HEK293 (cell line): Measurements from ENCODE around the gene MED13L.
A peak's percentile ranks its signal among the peaks of the same experiment; 100 is the strongest.

Experiments used
- CTCF ChIA-PET: fragments of 350-600 bp; formaldehyde crosslinking; extraction: SDS; loops from one replicate; lab custom pipeline; 2021; ENCODE audit warnings: antibody characterized with exemption; lab: Yijun Ruan, JAX
- POLR2A ChIA-PET: fragments of 300-600 bp; formaldehyde crosslinking; extraction: SDS; loops from one replicate; lab custom pipeline; 2020; ENCODE audit warnings: antibody characterized with exemption, inconsistent platforms; lab: Yijun Ruan, JAX
- H3K27ac ChIP-seq: fragments of 200-500 bp; sonication (Bioruptor generic); 2 replicates; pipeline ENCODE4 v1.5.1; 2014; ENCODE audit warnings: low read depth, low read length, control low read depth, inconsistent platforms; ENCODE audit errors: extremely low read depth
- H3K36me3 ChIP-seq, 2 experiments: fragments of 200-500 bp in 1 of 2; sonication (Bioruptor generic) in 1 of 2; 1 replicate in 1 of 2; 2 replicates in 1 of 2; pipeline ENCODE4 v1.5.1; 2014 to 2017; ENCODE audit warnings: inconsistent platforms in 2 of 2, low read length in 2 of 2; ENCODE audit not compliant: control insufficient read depth in 2 of 2, insufficient read depth in 1 of 2
- H3K4me1 ChIP-seq: fragments of 200-500 bp; sonication (Bioruptor generic); 2 replicates; pipeline ENCODE4 v1.5.1; 2014; ENCODE audit warnings: mild to moderate bottlenecking, low read length, inconsistent platforms; ENCODE audit not compliant: control insufficient read depth, insufficient read depth
- H3K4me3 ChIP-seq: 2 replicates; pipeline ENCODE4 v1.5.1; 2011; ENCODE audit warnings: low read depth, mild to moderate bottlenecking, control low read depth, low read length, moderate library complexity
- H3K9me3 ChIP-seq: fragments of 200-500 bp; sonication (Bioruptor generic); 2 replicates; pipeline ENCODE4 v1.5.1; 2014; ENCODE audit warnings: low read depth, low read length, inconsistent platforms; ENCODE audit not compliant: control insufficient read depth, insufficient read depth
- BCL11B ChIP-seq: fragments of 450-650 bp; formaldehyde crosslinking; IDR thresholded peaks from 2 replicates; pipeline ENCODE4 v1.5.1; 2016; ENCODE audit warnings: low read depth, missing biosample characterization, missing genetic modification characterization
- FEZF1 ChIP-seq: fragments of 450-650 bp; formaldehyde crosslinking; IDR thresholded peaks from 2 replicates; pipeline ENCODE4 v1.5.1; 2016; ENCODE audit warnings: missing biosample characterization, missing genetic modification characterization
- GLIS2 ChIP-seq: fragments of 450-650 bp; formaldehyde crosslinking; IDR thresholded peaks from 2 replicates; pipeline ENCODE4 v1.5.1; 2016; ENCODE audit warnings: missing biosample characterization, missing genetic modification characterization
- HIC1 ChIP-seq: fragments of 450-650 bp; formaldehyde crosslinking; IDR thresholded peaks from 2 replicates; pipeline ENCODE4 v1.5.1; 2016; ENCODE audit warnings: missing biosample characterization, missing genetic modification characterization
- MYNN ChIP-seq: fragments of 450-650 bp; formaldehyde crosslinking; IDR thresholded peaks from 2 replicates; pipeline ENCODE4 v1.5.1; 2016; ENCODE audit warnings: missing biosample characterization, missing genetic modification characterization, borderline replicate concordance
- OSR2 ChIP-seq: fragments of 450-650 bp; formaldehyde crosslinking; IDR thresholded peaks from 2 replicates; pipeline ENCODE4 v1.5.1; 2016; ENCODE audit warnings: missing biosample characterization, missing genetic modification characterization
- PRDM6 ChIP-seq: fragments of 450-650 bp; formaldehyde crosslinking; IDR thresholded peaks from 2 replicates; pipeline ENCODE4 v1.5.1; 2017; ENCODE audit warnings: missing biosample characterization, missing genetic modification characterization
- SETDB1 ChIP-seq: IDR thresholded peaks from one replicate; pipeline ENCODE4 v1.6.1; 2017; ENCODE audit warnings: mild to moderate bottlenecking, low read length, moderate library complexity, mixed read lengths; ENCODE audit not compliant: insufficient read length
- SP7 ChIP-seq: fragments of 450-650 bp; formaldehyde crosslinking; IDR thresholded peaks from 2 replicates; pipeline ENCODE4 v1.5.1; 2016; ENCODE audit warnings: missing biosample characterization, missing genetic modification characterization
- WT1 ChIP-seq: fragments of 450-650 bp; formaldehyde crosslinking; IDR thresholded peaks from 2 replicates; pipeline ENCODE4 v1.5.1; 2016; ENCODE audit warnings: missing biosample characterization, missing genetic modification characterization
- ZBTB44 ChIP-seq: fragments of 450-650 bp; IDR thresholded peaks from 2 replicates; pipeline ENCODE4 v1.5.1; 2018; ENCODE audit warnings: missing biosample characterization, mild to moderate bottlenecking, missing genetic modification characterization
- ZNF121 ChIP-seq: fragments of 450-650 bp; formaldehyde crosslinking; IDR thresholded peaks from 2 replicates; pipeline ENCODE4 v1.5.1; 2016; ENCODE audit warnings: missing biosample characterization, missing genetic modification characterization
- ZNF184 ChIP-seq: fragments of 450-650 bp; IDR thresholded peaks from 2 replicates; pipeline ENCODE4 v1.5.1; 2018; ENCODE audit warnings: missing biosample characterization, mild to moderate bottlenecking, missing genetic modification characterization
- ZNF239 ChIP-seq: fragments of 450-650 bp; formaldehyde crosslinking; IDR thresholded peaks from 2 replicates; pipeline ENCODE4 v1.5.1; 2016; ENCODE audit warnings: missing biosample characterization, missing genetic modification characterization
- ZNF266 ChIP-seq: fragments of 450-650 bp; formaldehyde crosslinking; IDR thresholded peaks from 2 replicates; pipeline ENCODE4 v1.5.1; 2016; ENCODE audit warnings: missing biosample characterization, missing genetic modification characterization, low read depth
- ZNF433 ChIP-seq: fragments of 450-650 bp; formaldehyde crosslinking; IDR thresholded peaks from 2 replicates; pipeline ENCODE4 v1.5.1; 2016; ENCODE audit warnings: missing biosample characterization, missing genetic modification characterization, low read depth
- ZNF48 ChIP-seq: fragments of 450-650 bp; formaldehyde crosslinking; IDR thresholded peaks from 2 replicates; pipeline ENCODE4 v1.5.1; 2016; ENCODE audit warnings: missing biosample characterization, missing genetic modification characterization
- ZNF549 ChIP-seq: fragments of 450-650 bp; IDR thresholded peaks from 2 replicates; pipeline ENCODE4 v1.5.1; 2018; ENCODE audit warnings: missing biosample characterization, missing genetic modification characterization, mild to moderate bottlenecking, inconsistent platforms, moderate library complexity
- ZNF621 ChIP-seq: fragments of 450-650 bp; formaldehyde crosslinking; IDR thresholded peaks from 2 replicates; pipeline ENCODE4 v1.5.1; 2017; ENCODE audit warnings: missing biosample characterization, missing genetic modification characterization
- ZNF624 ChIP-seq: fragments of 450-650 bp; formaldehyde crosslinking; IDR thresholded peaks from 2 replicates; pipeline ENCODE4 v1.5.1; 2017; ENCODE audit warnings: missing biosample characterization, missing genetic modification characterization
- ZNF677 ChIP-seq: fragments of 450-650 bp; IDR thresholded peaks from 2 replicates; pipeline ENCODE4 v1.5.0; 2018; ENCODE audit warnings: missing biosample characterization, mild to moderate bottlenecking, missing genetic modification characterization, moderate library complexity
- ZNF747 ChIP-seq: fragments of 450-650 bp; formaldehyde crosslinking; IDR thresholded peaks from 2 replicates; pipeline ENCODE4 v1.5.1; 2016; ENCODE audit warnings: missing biosample characterization, missing genetic modification characterization
- ZSCAN16 ChIP-seq: fragments of 450-650 bp; formaldehyde crosslinking; IDR thresholded peaks from 2 replicates; pipeline ENCODE4 v1.5.1; 2016; ENCODE audit warnings: missing biosample characterization, missing genetic modification characterization
- TF ChIP-seq, protein P1 (sequence below): fragments of 450-650 bp; formaldehyde crosslinking; IDR thresholded peaks from 2 replicates; pipeline ENCODE4 v1.5.1; 2016; ENCODE audit warnings: missing biosample characterization, missing genetic modification characterization
- TF ChIP-seq, protein P2 (sequence below): fragments of 450-650 bp; formaldehyde crosslinking; IDR thresholded peaks from 2 replicates; pipeline ENCODE4 v1.5.0; 2017; ENCODE audit warnings: missing biosample characterization, missing genetic modification characterization, borderline replicate concordance
- TF ChIP-seq, protein P3 (sequence below): fragments of 450-650 bp; formaldehyde crosslinking; IDR thresholded peaks from 2 replicates; pipeline ENCODE4 v1.5.1; 2016; ENCODE audit warnings: missing biosample characterization, missing genetic modification characterization

MED13L gene

DNA sequence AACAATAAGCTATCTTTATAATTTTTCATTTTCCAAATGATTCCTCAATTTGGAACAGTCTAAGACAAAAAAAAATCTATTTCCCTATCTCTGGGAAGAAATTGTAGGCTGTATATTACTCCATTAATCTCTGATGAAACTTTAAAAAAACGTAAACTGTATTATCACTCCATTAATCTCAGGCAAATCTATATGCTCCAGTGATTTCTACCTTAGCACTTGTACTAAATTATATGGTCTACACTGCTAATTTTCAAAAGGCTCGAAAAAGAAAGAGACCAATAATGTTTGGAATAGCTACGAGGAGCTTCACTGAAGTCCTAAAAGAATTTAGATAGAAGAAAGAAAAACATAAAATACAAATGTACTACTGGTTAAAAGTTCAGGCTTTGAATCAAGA, 19.7 kb downstream of the MED13L start:
- no peaks in the 10 kb centered on the region for H3K36me3 ChIP-seq
- TF ChIP-seq, protein P1, sequence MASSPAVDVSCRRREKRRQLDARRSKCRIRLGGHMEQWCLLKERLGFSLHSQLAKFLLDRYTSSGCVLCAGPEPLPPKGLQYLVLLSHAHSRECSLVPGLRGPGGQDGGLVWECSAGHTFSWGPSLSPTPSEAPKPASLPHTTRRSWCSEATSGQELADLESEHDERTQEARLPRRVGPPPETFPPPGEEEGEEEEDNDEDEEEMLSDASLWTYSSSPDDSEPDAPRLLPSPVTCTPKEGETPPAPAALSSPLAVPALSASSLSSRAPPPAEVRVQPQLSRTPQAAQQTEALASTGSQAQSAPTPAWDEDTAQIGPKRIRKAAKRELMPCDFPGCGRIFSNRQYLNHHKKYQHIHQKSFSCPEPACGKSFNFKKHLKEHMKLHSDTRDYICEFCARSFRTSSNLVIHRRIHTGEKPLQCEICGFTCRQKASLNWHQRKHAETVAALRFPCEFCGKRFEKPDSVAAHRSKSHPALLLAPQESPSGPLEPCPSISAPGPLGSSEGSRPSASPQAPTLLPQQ (tag by site-specific recombination), result no peak
- TF ChIP-seq SETDB1 (no peak), ZNF184 (no peak), MYNN (no peak), OSR2 (tag by site-specific recombination) (0 out of 2 replicates have a peak, but pooled peaks have one; percentile 6), ZNF48 (tag by site-specific recombination) (no peak), PRDM6 (tag by site-specific recombination) (peak; percentile 71), SP7 (tag by site-specific recombination) (peak; percentile 67)
- TF ChIP-seq, protein P2, sequence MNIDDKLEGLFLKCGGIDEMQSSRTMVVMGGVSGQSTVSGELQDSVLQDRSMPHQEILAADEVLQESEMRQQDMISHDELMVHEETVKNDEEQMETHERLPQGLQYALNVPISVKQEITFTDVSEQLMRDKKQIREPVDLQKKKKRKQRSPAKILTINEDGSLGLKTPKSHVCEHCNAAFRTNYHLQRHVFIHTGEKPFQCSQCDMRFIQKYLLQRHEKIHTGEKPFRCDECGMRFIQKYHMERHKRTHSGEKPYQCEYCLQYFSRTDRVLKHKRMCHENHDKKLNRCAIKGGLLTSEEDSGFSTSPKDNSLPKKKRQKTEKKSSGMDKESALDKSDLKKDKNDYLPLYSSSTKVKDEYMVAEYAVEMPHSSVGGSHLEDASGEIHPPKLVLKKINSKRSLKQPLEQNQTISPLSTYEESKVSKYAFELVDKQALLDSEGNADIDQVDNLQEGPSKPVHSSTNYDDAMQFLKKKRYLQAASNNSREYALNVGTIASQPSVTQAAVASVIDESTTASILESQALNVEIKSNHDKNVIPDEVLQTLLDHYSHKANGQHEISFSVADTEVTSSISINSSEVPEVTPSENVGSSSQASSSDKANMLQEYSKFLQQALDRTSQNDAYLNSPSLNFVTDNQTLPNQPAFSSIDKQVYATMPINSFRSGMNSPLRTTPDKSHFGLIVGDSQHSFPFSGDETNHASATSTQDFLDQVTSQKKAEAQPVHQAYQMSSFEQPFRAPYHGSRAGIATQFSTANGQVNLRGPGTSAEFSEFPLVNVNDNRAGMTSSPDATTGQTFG (tag by site-specific recombination), result no peak
- TF ChIP-seq, all 188 proteins: peak for 3
- Histone ChIP-seq H3K9me3 (no peaks in the 10 kb centered on the region), H3K4me3 (no peak overlapping the region), H3K27ac (no peak overlapping the region), H3K4me1 (peaks cover 21% of the 10 kb centered on the region)
- POLR2A ChIA-PET, result no interaction called here
- CTCF ChIA-PET, result interaction anchor here (0.6 to 1.8 kb wide), 5 partner anchors 8 to 275 kb away, joined by 3 to 9 read pairs (median 4); no protein-coding TSS in a partner anchor

GRCh38 chr12:116257215-116257614, 20.3 kb downstream of the MED13L start:
- peaks cover 19% of the 10 kb centered on the region for H3K4me1 ChIP-seq
- no peaks in the 10 kb centered on the region for H3K36me3 ChIP-seq
- no peaks in the 10 kb centered on the region for H3K9me3 ChIP-seq
- no peak overlapping the region for H3K4me3 ChIP-seq
- H3K27ac ChIP-seq, result 0 out of 2 replicates have a peak overlapping the region, but pooled peaks have one; percentile 2
- POLR2A ChIA-PET, result no interaction called here
- CTCF ChIA-PET, result interaction anchor here (0.5 to 1.8 kb wide), 4 partner anchors 9 to 274 kb away, joined by 4 to 9 read pairs (median 6); no protein-coding TSS in a partner anchor
- TF ChIP-seq ZNF266 (no peak), ZNF433 (tag by site-specific recombination) (no peak), FEZF1 (tag by site-specific recombination) (no peak), ZNF239 (no peak), ZNF747 (tag by site-specific recombination) (no peak), BCL11B (no peak), ZNF121 (tag by site-specific recombination) (no peak), GLIS2 (no peak), ZBTB44 (no peak), ZNF677 (no peak), WT1 (no peak), ZNF549 (no peak), HIC1 (no peak), ZNF624 (no peak), ZNF621 (tag by site-specific recombination) (no peak), ZSCAN16 (tag by site-specific recombination) (no peak)
- TF ChIP-seq, protein P3, sequence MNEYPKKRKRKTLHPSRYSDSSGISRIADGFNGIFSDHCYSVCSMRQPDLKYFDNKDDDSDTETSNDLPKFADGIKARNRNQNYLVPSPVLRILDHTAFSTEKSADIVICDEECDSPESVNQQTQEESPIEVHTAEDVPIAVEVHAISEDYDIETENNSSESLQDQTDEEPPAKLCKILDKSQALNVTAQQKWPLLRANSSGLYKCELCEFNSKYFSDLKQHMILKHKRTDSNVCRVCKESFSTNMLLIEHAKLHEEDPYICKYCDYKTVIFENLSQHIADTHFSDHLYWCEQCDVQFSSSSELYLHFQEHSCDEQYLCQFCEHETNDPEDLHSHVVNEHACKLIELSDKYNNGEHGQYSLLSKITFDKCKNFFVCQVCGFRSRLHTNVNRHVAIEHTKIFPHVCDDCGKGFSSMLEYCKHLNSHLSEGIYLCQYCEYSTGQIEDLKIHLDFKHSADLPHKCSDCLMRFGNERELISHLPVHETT (tag by site-specific recombination), result no peak
